NK-92 treated with Interleukin-12 subunit alpha and Interleukin-12 subunit beta, amount 100 ng/mL, for 24 hours (cell line): ENCODE measurements around the gene MRPL11.
"Not testable (repeated sequence)": the region's sequence is repeated elsewhere in the genome, so short reads cannot be mapped to it uniquely, and the experiment has no call there.

Experiments
- DNase-seq: peaks from one replicate; lab custom pipeline; 2025; lab: John Stamatoyannopoulos, UW

Gene MRPL11

DNA sequence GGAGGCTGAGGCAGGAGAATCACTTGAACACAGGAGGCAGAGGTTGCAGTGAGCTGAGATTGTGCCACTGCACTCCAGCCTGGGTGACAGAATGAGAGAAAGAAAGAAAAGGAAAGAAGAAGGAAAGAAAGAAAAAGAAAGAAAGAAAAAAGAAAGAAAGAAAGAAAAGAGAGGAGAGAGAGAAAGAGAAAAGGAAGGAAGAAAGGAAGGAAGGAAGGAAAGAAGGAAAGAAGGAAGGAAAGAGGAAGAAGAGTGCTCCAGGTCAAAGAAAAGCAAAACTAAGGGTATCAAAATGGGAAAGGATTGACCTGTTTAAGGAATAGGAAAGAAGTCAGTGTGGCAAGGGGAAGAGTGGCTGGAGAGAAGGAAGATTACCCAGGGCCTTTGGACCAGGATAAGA is 7.4 kb downstream of the MRPL11 start:
- not testable (repeated sequence) for DNase-seq

DNA sequence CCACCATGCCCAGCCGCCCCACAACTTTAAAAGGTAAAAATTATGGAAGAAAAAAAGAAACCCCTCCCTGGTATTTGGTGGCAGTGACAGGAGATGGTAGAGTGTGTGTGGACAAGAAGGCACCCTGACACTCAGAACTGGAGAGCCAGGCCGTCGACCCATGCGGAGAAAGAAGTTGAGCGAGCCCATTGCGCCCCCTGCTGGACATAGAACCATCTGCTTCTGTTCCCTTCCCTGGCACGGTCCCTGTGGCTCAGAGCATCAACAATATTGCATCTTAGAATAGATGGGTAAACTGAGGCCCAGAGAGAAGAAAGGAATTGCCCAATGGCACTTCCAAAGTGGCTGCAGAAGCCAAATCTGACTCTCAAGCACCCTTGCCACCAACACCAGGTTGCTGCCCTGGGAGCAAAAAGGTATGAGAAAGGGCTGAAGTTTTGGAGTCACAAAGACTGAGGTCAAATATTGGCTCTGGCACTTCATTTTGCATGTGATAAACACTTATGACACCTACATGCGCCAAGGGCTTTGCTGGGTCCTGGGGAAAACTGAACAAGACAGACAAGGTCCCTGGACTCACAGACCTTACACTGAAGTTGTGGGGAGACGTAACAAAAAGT is 8.6 kb downstream of the MRPL11 start:
- peak; percentile 29 for DNase-seq

DNA sequence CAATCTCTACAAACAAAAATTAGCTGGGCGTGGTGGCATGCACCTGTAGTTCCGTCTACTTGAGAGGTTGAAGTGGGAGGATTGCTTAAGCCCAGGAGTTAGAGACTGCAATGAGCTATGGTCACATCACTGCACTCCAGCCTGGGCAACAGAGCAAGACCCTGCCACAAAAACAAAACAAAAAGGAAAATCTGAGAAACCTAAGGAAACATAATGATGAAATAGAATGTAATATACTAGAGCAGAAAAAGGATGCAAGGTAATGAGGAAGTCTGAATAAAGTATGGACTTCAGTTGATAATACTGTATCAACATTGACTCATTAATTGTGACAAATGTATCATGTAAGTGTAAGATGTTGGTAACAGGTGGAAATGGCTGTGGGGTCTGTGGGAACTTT is 9.7 kb downstream of the MRPL11 start:
- DNase-seq = no peak

DNA sequence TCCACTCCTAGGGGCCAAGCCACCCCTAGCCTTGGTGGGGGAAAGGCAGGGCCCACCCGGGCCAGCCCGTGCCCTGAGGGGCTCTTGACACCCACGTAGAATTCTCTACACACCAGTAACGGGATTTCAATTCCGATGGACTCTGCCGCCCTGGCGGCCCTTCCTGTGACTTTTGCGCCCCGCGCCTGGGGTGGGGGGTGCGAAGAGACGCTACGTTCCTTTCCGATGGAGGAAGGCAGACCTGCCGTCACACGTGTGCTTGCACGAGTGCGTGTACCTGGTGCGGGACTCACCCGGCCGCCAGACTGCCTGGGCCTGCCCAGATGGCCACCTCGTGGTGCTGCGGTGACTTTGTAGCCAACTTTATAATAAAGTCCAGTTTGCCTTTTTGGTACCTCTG is 12.3 kb downstream of the MRPL11 start:
- DNase-seq = no peak

DNA sequence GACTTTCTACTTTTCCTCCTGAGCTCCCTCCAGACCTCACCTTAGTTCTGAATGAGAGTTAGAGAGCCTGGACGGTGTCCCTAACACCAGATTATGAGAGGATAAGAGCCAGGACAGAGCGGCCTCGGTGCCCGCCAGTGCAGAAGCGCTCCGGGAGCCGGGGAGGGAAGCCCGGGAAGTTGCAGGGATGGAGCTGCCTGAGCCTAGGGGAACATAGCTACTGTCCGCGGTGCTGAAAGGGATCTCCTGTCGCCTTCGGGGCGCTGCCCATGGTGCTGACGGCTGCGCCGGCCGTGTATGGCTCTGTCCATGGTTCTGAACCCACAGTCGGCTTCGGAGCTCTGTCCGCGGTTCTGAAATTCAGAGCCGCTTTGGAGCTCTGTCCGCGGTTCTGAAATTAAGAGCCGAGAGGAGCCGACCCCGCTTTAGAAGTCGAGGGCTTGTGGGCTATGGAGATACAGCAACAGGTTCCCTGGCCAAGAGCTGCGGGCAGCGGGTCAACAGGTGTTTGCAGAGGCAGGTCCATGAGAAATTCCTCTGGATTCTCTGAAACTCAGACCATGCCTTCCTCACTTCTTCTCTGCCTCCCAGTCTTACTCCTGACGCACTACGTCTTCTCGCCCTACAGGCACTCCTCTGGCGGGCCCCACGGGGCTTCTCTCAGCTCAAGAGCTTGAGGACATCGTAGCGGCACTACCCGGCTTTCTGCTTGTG is 17.0 kb downstream of the MRPL11 start:
- DNase-seq = peak; percentile 51

DNA sequence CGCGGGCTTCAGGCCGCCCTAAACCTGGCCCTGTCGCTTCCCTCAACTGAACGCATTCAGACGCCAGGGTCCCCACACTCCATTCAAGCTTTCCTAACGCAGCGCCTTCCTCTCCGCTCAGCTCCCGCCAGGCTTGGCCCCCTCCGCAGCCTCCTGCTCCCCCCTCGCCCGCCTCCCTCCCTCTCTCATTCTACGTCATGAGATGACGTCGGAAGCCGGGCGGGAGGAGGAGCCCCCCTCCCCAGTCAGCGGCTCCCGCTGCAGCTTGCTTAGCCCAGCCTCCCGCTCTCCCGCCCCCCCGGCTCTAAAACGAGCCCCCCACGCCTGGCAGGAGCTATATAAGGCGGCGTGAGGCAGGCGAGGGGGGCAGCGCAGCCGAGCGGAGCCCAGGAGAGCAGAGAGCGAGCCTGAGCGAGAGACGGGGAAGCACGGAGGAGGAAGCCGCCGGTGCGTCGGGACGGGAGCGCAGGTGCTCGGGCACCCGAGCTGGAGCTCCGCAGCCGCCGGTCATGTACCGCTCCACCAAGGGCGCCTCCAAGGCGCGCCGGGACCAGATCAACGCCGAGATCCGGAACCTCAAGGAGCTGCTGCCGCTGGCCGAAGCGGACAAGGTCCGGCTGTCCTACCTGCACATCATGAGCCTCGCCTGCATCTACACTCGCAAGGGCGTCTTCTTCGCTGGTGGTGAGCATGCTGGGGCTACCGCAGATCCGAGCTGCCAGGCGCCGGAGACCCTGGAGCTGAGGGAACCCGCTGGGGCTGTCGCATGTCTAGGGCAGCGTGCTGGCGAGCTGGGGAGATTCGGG is 17.8 kb downstream of the MRPL11 start, which contains the start of gene NPAS4:
Gene NPAS4 (plus strand): TSS at position 365 of the 806 bp plus-strand sequence. CDS start 145 bp downstream, at position 510.
- no peak for DNase-seq

DNA sequence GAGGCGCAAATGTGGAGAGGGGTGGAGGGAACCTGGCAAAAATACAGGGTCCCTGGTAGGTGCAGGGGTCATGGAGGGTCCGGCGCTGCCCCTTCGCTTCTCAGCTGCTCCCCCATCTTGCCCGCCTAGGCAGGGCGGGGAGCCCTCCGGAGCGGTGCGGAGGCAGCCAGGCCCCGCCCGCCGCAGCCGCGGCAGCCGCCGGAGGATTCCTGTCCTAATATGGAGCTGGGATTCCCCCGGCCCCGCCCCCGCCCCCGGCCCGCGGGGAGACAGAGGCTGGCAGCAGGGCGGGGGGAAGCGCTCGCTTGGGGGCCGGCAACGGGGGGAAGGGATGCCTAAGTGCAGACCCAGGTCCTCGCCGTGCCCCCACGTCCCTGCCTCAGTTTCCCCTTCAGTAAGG is 18.8 kb downstream of the MRPL11 start:
- DNase-seq = no peak

DNA sequence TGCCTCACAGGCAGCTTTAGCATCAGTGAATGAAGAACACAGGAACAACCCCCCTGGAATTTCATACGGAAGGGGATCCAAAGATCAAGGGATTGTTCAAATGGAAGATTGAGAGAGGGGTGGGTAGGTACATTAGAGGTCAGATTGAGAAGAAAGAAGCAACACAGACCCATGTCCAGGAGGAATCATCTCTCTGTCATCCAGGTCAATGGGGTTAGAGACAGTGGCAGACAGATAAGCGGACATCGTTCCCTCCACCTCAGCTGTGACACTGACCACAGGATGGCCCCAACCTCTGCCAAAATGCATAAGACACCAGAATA is 19.7 kb downstream of the MRPL11 start:
- DNase-seq = no peak

DNA sequence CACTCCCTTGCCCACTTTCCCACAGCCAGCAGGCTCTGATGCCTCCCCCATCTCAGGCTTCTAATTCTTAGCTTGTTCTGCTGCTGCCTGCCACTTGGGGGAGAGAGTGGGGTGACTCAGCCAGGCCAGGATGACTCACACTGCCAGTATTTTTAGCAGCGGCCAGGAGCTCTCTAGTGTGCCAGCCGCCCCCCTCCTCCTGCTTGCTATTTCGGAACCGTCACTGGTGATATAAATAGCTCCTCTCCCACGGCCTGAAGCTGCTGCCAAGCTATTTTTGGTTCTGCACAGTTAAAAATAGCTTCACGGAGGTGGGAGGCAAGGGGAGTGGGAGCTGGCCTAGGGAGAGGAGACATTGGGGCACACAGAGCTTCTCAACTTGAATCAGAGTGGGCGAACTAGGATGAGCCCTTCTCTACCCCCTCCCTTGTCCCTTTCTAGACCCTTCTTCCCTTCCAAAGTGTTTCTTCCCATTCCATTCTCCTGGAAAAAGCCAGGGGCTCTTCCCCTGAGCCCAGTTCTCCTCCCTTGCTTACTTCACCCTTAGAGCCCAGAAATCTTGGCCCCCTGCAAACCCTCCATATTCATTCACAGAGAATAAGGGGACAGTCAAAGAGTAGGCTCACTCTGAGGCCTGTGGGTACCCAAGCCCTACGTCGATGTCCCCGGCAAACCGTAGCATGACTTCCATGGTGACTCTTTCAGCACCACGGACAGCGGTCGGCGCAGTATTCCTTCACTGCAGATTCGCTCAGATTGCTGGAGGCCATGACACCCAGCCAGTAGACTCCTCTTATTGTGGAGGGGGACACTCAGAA is 20.3 kb downstream of the MRPL11 start:
- DNase-seq = peak; percentile 81

DNA sequence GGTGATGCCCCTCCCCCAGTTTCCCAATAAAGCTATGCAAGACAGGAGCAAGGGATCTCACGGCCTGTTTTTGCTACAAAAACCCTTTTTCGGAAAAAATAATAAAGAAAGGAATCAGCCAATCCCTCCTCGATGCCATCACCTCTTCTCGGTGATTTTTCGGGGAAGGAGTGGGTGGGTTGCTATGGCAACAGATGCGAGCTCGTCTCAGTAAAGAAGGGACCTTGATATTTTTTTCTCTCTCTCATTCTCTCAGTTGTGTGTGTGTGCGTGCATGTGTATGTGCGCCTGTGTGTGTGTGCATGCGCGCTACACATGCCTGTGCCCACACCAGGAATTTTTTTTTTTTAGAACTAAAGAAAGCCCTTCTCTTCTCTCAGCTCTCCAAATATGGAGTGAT is 21.6 kb downstream of the MRPL11 start:
- DNase-seq = no peak

DNA sequence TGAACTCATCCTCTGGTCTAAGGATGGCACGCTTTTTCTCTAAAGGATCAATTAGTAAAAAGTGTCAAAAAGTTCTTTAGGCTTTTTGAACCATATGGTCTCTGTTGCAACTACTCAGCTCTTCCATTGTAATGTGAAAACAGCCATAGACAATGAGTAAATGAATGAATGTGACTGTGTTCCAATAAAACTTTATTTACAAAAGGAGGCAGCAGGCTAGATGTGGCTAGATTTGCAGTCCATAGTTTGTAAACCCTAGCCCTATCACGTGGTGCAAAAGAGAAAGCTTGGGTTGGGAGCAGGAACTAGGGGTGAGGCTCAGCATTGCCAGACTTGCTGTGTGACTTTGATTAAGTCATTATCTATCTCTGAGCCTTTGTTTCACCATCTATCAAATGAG is 23.2 kb downstream of the MRPL11 start:
- DNase-seq = no peak

DNA sequence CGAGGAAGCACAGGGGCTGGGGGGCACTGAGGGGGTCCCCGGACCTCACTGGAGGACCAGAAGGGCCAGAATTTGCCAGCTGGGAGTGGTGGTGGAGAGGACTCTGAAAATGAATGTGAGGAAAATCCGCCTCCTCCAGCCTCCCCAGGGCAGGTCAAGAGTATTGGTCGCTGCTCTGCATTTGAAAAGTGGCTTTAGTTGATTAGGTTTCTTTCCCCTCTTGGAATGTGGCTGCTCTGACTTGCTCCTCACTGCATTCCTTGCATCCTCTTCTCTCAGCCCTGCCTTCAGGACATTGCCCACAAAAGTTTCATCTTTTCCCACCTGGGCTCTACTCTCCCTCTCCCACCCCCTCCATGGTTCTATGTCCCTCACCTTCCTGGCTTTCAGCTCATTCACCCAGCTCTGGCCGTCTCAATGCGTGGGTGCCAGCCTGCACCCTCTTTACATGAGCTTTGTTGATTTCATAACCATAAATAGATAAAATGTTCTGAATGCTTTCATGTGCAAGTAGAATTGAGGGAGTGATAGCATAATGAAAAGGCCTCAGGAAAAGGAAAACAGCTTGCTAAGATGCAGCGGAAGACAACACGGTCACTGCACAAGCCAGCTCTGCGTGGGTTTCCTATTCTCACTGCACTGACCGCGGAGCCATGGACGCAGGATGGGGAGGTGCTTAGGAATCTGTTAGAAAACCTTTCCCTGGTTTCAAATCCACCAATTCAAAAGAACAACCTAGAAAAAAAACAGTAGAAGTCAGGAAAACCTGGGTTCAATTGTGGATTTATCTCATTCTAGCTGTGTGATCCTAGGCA is 24.3 kb downstream of the MRPL11 start:
- no peak for DNase-seq

DNA sequence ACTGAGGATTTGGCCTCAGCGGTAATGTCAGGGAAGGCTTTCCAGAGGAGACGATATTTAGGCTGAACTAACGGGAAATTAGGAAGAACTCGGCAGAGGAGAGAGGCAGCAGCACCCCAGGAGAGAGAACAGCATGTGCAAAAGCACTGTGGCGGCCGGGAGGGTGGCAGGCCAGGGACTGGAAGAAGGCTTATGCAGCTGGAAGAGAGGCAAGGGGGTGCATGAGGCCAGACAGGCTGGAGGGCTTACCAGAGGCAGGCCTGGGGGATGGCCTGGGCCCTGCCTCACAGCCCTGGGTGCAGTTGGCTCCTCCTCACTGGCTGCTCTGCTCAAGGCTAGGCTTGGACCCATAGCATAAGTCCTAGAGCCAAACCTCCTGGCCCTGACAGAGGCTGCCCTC is 25.5 kb downstream of the MRPL11 start:
- DNase-seq = no peak

DNA sequence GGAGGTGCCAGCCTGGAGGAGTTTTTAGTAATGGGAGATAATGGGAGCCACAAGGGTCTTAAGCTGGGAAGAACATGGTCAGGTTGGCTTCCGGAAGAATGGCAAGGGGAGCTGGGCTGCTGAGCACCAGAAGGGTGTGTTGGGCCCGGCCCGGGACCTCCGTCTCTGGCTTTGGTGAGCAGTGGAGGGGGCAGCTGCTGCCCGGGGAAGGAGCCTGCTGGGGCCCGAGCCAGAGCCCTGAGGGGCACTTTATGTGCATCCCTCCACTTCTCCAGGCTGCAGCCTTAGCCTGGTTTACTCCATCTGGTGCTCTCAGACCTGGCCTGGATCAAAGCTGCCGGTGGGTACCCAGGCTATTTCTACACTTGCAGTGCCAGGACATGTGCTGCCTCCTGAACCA is 26.5 kb downstream of the MRPL11 start:
- no peak for DNase-seq

DNA sequence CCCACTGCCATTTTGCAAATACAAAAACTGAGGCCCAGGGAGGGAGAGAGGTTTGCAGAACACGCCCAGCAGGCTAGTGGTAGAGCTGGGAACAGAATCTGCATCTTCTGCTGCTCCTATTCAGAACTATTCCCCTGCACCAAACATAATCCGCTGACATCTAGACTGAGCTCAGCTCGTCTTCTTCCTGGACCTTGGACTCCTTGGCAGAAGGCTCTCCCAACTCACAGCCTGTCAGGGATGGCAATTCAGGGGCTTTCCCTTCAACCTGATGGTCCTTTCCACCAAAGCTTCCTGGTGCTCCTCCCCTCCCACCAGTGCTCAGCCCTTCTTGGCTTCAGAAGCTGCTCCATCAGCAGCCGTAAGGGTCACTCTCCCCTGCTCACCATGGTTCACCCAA is 27.3 kb downstream of the MRPL11 start:
- DNase-seq = no peak

DNA sequence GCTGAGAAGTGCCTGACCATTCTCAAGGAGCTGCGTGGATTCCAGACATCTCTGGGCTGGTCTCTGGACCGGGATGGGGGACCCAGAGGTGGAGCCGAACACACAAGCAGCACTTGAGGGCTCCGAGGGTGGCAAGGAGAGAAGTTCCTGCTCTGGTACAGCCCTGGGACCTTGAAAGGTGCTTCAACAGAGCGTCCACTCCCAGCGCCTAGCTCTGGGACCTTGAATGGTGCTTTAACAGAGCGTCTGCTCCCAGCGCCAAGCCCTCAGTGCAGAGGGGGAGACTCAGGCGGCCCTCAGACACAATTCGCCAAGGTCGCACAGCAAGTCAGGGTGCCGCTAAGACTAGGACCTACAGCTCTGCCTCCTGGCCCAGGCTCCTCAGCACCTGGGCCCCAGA is 28.5 kb downstream of the MRPL11 start:
- no peak for DNase-seq

DNA sequence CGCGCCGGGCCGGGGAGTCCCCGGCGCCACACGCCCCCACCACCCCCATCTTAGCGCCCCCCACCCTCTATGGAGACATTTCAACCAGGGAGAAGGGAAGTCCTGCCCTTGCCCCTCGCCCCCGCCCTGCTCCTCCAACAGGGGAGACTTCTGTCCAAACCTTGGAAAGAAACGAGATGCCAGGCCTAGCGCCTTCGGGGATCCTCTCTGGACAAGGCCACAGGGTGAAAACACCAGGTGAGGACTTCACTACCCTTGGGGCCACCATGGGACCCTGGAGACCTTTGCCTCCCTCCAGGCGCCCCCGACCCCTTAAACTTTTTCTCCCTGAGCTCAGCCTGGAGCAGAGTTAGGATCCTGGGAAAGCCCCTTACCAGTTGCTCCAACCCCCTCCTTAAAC is 29.4 kb downstream of the MRPL11 start:
- no peak for DNase-seq

DNA sequence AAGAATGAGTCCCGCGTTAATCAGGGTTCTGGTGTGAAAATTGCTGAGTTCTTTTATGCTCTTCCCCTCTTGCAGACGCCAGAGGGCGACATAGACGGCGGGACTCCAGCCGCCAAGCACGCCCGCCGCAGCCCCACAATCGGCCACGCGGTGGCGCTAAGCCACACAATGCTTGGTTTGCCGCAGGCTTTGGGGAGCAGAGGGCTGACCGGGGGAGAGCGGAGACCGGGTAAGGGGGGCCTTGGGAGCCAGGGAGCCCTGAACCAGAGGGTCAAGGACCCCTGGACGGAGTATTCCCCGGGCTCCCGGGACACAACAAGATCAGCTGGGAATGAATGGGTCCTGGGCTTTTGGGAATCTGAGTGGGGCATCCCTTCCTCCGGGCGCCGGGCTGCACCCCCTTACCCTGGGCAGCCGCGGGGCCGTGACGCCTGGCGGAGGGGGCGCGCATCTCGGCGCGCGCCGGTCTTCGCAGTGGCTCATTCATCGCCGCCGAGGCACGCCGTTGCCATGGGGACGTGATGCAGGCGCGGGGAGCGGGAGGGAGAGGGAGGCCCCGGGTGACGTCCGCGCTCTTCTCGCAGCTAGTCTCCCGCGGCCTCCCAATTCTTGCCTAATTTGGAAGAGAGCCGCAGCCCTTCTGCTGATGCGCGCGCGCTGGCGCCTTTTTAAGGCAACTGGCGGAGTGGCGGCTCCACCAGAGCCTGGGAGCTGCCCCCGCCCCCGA is 30.0 kb downstream of the MRPL11 start:
- DNase-seq = peak; percentile 68

DNA sequence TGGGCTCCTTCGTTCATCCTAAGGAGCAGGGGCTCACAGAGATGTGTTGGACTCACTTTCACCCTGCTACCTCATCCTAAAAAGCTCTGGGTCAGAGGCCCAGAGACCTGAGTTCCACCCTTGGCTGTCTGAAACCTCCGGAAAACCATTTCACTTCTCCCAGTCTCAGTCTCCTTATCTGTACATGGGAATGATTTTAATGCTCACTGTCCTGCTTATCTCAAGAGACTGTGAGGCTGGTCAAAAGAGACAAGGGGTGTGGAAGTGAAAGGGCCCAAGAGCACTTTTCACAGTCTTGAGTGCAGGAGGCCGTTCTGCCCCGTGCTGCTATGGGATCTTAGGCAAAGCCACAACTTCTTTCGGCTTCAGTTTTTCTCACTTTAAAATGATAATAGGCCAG is 31.0 kb downstream of the MRPL11 start:
- no peak for DNase-seq

DNA sequence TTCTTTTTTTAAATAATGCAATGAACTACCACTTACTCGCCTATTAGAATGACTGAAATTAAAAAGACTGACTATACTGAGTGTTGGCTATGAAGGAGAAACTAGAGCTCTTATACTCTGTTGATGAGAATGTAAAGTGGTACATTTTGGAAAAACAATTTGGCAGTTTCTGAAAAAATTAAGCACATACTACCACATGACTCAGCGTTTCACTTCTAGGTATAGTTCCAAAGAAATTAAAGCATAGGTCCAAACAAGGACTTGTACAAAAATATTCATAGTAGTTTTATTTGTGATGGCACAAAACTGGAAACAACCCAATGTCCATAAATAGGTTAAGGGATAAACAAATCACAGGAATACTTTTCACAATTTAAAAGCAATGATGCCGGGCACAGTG is 44.7 kb downstream of the MRPL11 start:
- no peak for DNase-seq

DNA sequence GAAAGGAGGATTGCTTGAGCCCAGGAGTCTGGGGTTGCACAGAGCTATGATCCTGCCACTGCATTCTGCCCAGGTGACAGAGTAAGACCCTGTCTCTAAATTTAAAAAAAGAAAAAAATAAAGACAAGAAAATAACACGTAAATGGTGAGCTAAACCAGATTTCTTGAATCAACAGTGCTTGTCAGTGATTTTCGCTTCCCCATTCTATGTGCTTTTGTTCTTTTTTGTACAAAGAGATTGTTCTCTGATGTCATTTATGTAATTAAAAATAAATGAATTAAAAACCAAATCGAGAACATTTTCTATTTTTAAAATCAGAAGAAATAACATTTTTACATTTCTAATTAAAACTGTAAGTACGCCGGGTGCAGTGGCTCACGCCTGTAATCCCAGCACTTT is 47.3 kb downstream of the MRPL11 start:
- DNase-seq = no peak
